SK-N-MC (cell line): Measurements from ENCODE around the gene KLHL14.

Source experiments
- EZH2 ChIP-seq: fragments of 200-600 bp; sonication (generic); IDR thresholded peaks from one replicate; pipeline ENCODE4 v1.6.1; 2017; ENCODE audit warnings: antibody characterized with exemption
- FOXP2 ChIP-seq: optimal IDR thresholded peaks from 2 replicates; pipeline ENCODE3; 2011; ENCODE audit warnings: mild to moderate bottlenecking, moderate library complexity; ENCODE audit not compliant: insufficient read depth; ENCODE audit errors: extremely low read length, control extremely low read depth
- POLR2AphosphoS5 ChIP-seq: IDR thresholded peaks from 2 replicates; pipeline ENCODE4 v1.6.1; 2012; ENCODE audit warnings: mild to moderate bottlenecking, low read depth, low read length, borderline replicate concordance

DNA sequence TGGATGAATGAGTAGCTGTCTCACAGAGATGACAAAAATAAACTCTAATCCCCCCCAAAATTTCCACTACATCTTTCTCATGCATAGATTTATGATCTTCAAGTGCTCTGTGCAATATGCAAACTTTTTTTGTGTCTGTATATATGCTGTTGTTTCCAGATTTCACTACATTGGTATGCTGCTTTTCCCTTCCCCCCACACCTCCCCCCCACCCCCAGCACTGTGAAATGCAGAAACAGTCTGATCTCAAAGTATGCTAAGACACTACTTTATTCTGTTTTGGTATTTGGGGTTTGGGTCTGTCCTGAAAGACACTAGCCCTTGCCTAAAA lies 524 bp upstream of the KLHL14 start:
- TF ChIP-seq POLR2AphosphoS5 (no peak), EZH2 (no peak), FOXP2 (no peak)
